CD4-positive, CD25-positive, alpha-beta regulatory T cell (primary cell): ENCODE measurements around the gene PLCL1. TPM values are rescaled to one million over a fixed set of nuclear protein-coding genes. Genes with fewer than 3 reads are reported as not detected.
A peak's percentile ranks its signal among the peaks of the same experiment; 100 is the strongest.

Experiments used
- ATAC-seq, 2 donors: fragments of 150-1000 bp; cut with Tn5 transposase; one replicate each; pipeline ENCODE4 v1.10.0; 2021; ENCODE audit warnings: low read depth in 2 of 2, moderate number of reproducible peaks in 2 of 2, moderate library complexity in 1 of 2
- DNase-seq, 3 donors: peaks; one replicate each; pipeline versions ENCODE4 v3.0.0 to v3.0.0-alpha.2; 2012 to 2022; ENCODE audit warnings: mixed read lengths in 1 of 3
- H3K27ac ChIP-seq: one replicate; pipeline ENCODE4 v1.7.0; 2013; ENCODE audit warnings: mild to moderate bottlenecking, low read length; ENCODE audit not compliant: insufficient read depth, poor library complexity, severe bottlenecking
- H3K27me3 ChIP-seq: one replicate; pipeline ENCODE4 v1.7.0; 2013; ENCODE audit warnings: low read length; ENCODE audit not compliant: control insufficient read depth, insufficient read depth
- H3K36me3 ChIP-seq: one replicate; pipeline ENCODE4 v1.7.0; 2013; ENCODE audit warnings: mild to moderate bottlenecking, low read length, moderate library complexity; ENCODE audit not compliant: control insufficient read depth, insufficient read depth
- H3K4me1 ChIP-seq: 2 replicates; pipeline ENCODE4 v1.7.0; 2013; ENCODE audit warnings: mild to moderate bottlenecking, low read length; ENCODE audit not compliant: insufficient read depth, control insufficient read depth, poor library complexity, severe bottlenecking
- H3K4me3 ChIP-seq: one replicate; pipeline ENCODE4 v1.7.0; 2013; ENCODE audit warnings: low read depth, mild to moderate bottlenecking, low read length, moderate library complexity
- H3K9me3 ChIP-seq, 2 experiments: 1 replicate in 1 of 2; 2 replicates in 1 of 2; pipeline ENCODE4 v1.7.0; 2013; ENCODE audit warnings: low read length in 2 of 2, mild to moderate bottlenecking in 1 of 2, moderate library complexity in 1 of 2; ENCODE audit not compliant: control insufficient read depth in 2 of 2
- H3K27ac Mint-ChIP-seq, 3 donors: one replicate each; pipeline ENCODE4 v1.8.0; 2020 to 2022; ENCODE audit warnings: mild to moderate bottlenecking in 3 of 3, mixed read lengths in 3 of 3, moderate library complexity in 2 of 3
- H3K27me3 Mint-ChIP-seq: one replicate; pipeline ENCODE4 v1.8.0; 2022; ENCODE audit warnings: mild to moderate bottlenecking, mixed read lengths
- H3K36me3 Mint-ChIP-seq: one replicate; pipeline ENCODE4 v1.8.0; 2020; ENCODE audit warnings: mixed read lengths
- H3K4me1 Mint-ChIP-seq, 4 donors: one replicate each; pipeline ENCODE4 v1.8.0; 2020 to 2022; ENCODE audit warnings: mixed read lengths in 4 of 4, mild to moderate bottlenecking in 1 of 4
- H3K4me3 Mint-ChIP-seq, 4 donors: one replicate each; pipeline ENCODE4 v1.8.0; 2020 to 2022; ENCODE audit warnings: mild to moderate bottlenecking in 4 of 4, mixed read lengths in 4 of 4, moderate library complexity in 3 of 4
- H3K9me3 Mint-ChIP-seq, 7 donors: one replicate each; pipeline ENCODE4 v1.8.0; 2020 to 2022; ENCODE audit warnings: mixed read lengths in 7 of 7, mild to moderate bottlenecking in 3 of 7, moderate library complexity in 2 of 7
- polyA plus RNA-seq, 4 donors: library from polyadenylated mRNA; unstranded; fragments of 300-500 nt; fragmentation: Illumina TruSeq; gene quantifications; one replicate each; pipeline ENCODE4 v1.2.3, GENCODE V29; 2021
- total RNA-seq: library from RNA; stranded (reverse); gene quantifications from one replicate; pipeline ENCODE4 v1.2.3, GENCODE V29; 2022

PLCL1 gene
- total and polyA plus RNA-seq, 5 donors from 2014 or later, result 17.3 to 37.8 (median 19.2) TPM

DNA sequence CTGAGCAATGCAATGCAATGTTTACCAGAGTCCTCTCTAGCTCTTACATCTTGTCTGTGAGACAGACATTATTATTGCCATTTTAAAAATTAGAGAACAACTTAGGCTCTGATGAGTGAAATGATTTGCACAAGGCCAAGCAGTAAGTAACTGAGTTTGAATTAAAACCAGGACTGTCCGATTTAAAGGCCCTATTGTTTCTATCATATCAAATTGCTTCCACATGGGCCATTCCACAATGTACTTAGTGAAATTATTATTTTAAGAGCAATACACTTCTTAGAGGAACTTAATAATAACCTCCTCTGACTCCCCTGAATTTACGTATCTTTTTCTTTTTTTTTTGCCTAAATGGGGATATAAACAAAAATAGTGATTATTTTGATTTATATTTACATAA, 64.6 kb downstream of the PLCL1 start:
- no peaks in the 10 kb centered on the region for H3K9me3 Mint-ChIP-seq
- peaks cover 32 to 85% (median 66%) of the 10 kb centered on the region in 4 donors for H3K4me1 Mint-ChIP-seq
- H3K4me1 ChIP-seq, result peaks cover 70% of the 10 kb centered on the region
- ATAC-seq (no peak), DNase-seq (no peak)
- H3K4me3 Mint-ChIP-seq, result peak overlapping the region; percentile 61 to 89 (median 82)
- H3K27me3 Mint-ChIP-seq, result no peaks in the 10 kb centered on the region
- H3K36me3 Mint-ChIP-seq, result peaks cover 9% of the 10 kb centered on the region
- no peaks in the 10 kb centered on the region for H3K27me3 ChIP-seq
- H3K27ac Mint-ChIP-seq, result peak overlapping the region; percentile 94 to 99 (median 96)
- H3K9me3 ChIP-seq, result no peaks in the 10 kb centered on the region
- no peaks in the 10 kb centered on the region for H3K36me3 ChIP-seq
- peak overlapping the region; percentile 88 for H3K27ac ChIP-seq
- H3K4me3 ChIP-seq, result peak overlapping the region; percentile 77

DNA sequence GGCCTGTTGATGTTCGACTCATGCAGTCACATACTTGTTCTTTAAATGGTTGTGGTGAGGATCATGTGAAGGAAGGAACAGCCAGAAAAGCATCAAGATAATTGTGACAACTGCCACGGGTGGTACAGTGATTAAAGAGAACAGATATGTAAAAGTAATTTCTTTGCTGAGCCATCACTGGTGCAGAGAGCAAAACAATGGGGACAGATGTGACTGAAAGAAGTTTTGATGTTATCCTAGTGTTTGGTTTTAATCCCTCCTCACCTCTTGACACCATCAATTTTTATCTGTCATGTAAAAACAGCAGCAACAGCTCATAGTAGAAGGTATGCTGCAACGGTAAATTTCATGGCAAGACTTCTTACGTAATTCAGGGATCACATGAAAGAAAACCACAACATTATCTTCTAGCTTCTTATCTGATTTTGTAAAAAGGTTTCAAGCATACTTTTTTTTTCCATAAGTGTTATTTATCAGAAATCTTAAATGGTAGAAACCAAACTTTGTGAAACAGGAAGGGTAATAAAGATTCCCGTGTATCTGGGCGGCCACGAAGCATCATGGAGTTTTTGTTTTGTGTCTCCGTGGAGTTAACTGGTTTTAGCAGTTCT, 65.2 kb downstream of the PLCL1 start:
- DNase-seq (peak; percentile 44 to 83 (median 78)), ATAC-seq (peak; percentile 78 to 83)
- Histone ChIP-seq H3K4me3 (peak overlapping the region; percentile 77), H3K4me1 (peaks cover 69% of the 10 kb centered on the region), H3K27ac (peak overlapping the region; percentile 88), H3K9me3 (no peaks in the 10 kb centered on the region), H3K27me3 (no peaks in the 10 kb centered on the region), H3K36me3 (no peaks in the 10 kb centered on the region)
- Mint-ChIP-seq H3K4me3 (peak overlapping the region; percentile 61 to 89 (median 82)), H3K27ac (peak overlapping the region; percentile 94 to 99 (median 96)), H3K9me3 (no peaks in the 10 kb centered on the region), H3K4me1 (peaks cover 29 to 80% (median 62%) of the 10 kb centered on the region in 4 donors), H3K36me3 (peaks cover 9% of the 10 kb centered on the region), H3K27me3 (no peaks in the 10 kb centered on the region)

DNA sequence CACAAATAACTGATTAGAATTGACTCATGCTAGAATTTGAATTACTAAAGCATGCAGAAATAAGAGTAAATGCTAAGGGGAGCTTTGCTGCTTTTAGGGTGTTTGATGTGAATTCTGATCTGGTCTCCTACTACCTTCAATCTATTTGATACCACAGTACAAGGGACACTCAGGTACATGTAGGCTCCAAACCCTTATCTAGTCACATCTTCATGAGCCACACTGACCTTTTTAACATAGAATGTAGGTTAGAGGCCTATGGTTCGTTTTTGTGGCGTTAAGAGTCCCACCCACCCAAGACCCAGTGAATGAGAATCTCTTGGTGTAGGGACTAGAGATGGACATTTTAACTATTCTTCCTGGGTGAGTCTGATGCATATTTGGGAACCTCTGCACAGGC, 65.7 kb downstream of the PLCL1 start:
- DNase-seq (no peak), ATAC-seq (peak in 1 of 2 donors; percentile 32)
- Mint-ChIP-seq H3K27me3 (no peaks in the 10 kb centered on the region), H3K9me3 (no peaks in the 10 kb centered on the region), H3K27ac (peak overlapping the region; percentile 94 to 99 (median 96)), H3K36me3 (peaks cover 8% of the 10 kb centered on the region), H3K4me3 (peak overlapping the region; percentile 61 to 89 (median 82)), H3K4me1 (peaks cover 27 to 78% (median 59%) of the 10 kb centered on the region in 4 donors)
- Histone ChIP-seq H3K27ac (peak overlapping the region; percentile 88), H3K4me1 (peaks cover 64% of the 10 kb centered on the region), H3K9me3 (no peaks in the 10 kb centered on the region), H3K27me3 (no peaks in the 10 kb centered on the region), H3K36me3 (no peaks in the 10 kb centered on the region), H3K4me3 (peak overlapping the region; percentile 77)

DNA sequence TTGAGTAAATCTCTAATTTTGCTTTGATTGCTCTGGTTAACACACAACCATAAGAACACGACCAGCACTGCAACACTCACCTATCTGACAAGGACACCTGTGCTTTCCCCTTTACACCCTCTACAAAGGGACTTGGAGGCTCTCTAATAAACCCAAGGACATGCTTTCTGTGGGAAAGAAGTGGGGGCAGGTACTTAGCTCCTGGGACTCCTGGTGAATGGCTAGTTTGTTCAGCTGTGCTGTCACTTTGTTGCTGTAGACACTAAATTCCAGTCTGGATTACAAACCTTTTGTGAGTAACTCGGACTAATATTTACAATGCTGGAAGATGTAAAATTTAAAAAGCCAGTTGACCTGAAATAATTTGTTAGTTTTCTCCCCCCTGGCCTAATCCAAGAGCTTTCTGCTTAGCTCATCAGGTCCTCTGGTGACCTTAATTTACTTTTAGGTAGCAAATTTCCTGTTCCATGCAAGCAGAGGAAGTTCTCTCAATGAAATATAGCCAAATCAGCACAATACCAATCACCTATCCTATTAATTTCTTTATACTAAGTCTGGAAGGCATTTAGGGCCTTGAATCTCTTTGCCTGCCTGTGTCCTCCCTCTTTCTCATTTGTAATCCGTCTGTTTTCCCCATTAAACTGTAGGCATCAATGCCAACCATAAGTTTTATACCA, 67.5 kb downstream of the PLCL1 start:
- DNase-seq, result no peak
- Mint-ChIP-seq H3K9me3 (no peaks in the 10 kb centered on the region), H3K27ac (peak overlapping the region; percentile 81 to 99 (median 94)), H3K27me3 (no peaks in the 10 kb centered on the region), H3K4me3 (peak overlapping the region; percentile 36 to 83 (median 48)), H3K36me3 (peaks cover 6% of the 10 kb centered on the region), H3K4me1 (peaks cover 40 to 86% (median 65%) of the 10 kb centered on the region in 4 donors)
- H3K9me3 ChIP-seq, result no peaks in the 10 kb centered on the region
- H3K4me1 ChIP-seq, result peaks cover 65% of the 10 kb centered on the region
- ATAC-seq, result no peak
- H3K36me3 ChIP-seq, result no peaks in the 10 kb centered on the region
- no peaks in the 10 kb centered on the region for H3K27me3 ChIP-seq
- H3K27ac ChIP-seq, result no peak overlapping the region
- peak overlapping the region; percentile 4 for H3K4me3 ChIP-seq

DNA sequence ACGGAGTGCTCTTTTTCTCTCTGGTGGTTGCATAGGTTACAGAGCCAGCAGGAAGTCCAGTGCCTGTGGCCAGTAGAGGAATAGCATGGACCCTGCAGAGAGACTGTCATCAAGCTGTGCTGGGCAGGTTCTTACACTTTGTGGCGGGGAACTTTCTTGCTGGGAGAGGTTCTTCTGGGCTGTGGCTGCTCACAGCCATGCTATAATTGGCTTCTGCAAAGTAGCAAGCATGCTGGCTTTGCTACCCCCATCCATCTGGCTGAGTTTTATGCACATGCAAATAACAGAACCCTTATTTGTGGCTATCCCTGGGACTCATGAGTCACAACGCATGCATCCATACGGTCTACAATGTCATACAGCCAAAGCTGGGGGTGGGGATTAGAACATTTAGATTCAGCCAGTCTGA, 68.9 kb downstream of the PLCL1 start:
- peaks cover 35 to 86% (median 62%) of the 10 kb centered on the region in 4 donors for H3K4me1 Mint-ChIP-seq
- Histone ChIP-seq H3K27ac (no peak overlapping the region), H3K4me3 (peak overlapping the region; percentile 3), H3K4me1 (peaks cover 51% of the 10 kb centered on the region), H3K9me3 (no peaks in the 10 kb centered on the region), H3K27me3 (no peaks in the 10 kb centered on the region), H3K36me3 (no peaks in the 10 kb centered on the region)
- H3K27me3 Mint-ChIP-seq, result no peaks in the 10 kb centered on the region
- H3K9me3 Mint-ChIP-seq, result no peaks in the 10 kb centered on the region
- H3K36me3 Mint-ChIP-seq, result peaks cover 3% of the 10 kb centered on the region
- DNase-seq, result no peak
- H3K27ac Mint-ChIP-seq, result no peak overlapping the region
- no peak overlapping the region for H3K4me3 Mint-ChIP-seq
- ATAC-seq, result no peak

DNA sequence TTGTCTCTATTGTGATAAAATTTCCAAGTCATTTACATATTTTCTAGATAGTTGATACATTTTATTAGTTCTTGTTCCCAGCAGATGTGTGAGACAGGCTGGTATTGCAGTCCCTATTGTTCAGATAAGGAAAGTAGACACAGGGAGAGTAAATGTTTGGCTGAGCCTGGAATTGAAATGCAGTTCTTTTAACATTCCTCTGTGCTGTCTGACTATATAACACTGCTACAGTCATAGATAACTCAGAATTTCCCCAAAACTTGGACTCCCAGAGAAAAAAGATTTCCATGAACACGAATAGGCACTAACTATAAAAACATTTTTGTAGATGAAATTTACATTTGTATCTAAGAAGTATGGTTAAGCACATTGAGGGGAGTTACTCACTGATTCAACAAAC, 71.4 kb downstream of the PLCL1 start:
- Histone ChIP-seq H3K4me3 (no peak overlapping the region), H3K36me3 (no peaks in the 10 kb centered on the region), H3K27ac (no peak overlapping the region), H3K4me1 (peaks cover 29% of the 10 kb centered on the region), H3K27me3 (no peaks in the 10 kb centered on the region), H3K9me3 (no peaks in the 10 kb centered on the region)
- Mint-ChIP-seq H3K4me1 (peaks cover 33 to 82% (median 55%) of the 10 kb centered on the region in 4 donors), H3K36me3 (peaks cover 1% of the 10 kb centered on the region), H3K9me3 (no peaks in the 10 kb centered on the region), H3K27ac (peak overlapping the region in 1 of 3 donors; percentile 44), H3K27me3 (no peaks in the 10 kb centered on the region), H3K4me3 (peak overlapping the region in 1 of 4 donors; percentile 21)
- ATAC-seq, result no peak
- DNase-seq, result no peak

DNA sequence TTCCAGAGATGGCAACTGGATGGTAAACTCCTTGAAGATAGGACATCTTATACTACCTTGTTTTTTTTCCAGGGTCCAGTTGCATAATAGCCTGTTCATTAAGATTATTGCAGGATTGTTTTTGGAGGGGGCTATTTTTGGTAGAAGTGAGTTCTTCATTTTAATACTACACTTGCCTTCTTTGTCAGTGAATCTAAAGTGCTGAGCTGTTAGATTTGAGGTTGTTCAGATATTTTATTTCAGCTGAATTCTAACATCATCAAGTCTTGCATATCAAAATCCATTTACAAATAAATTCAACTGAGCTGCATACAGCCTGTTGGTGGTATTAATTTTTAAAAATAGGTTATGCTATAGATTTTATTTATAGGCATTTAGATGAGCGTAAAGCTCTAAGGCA, 72.1 kb downstream of the PLCL1 start:
- Mint-ChIP-seq H3K27me3 (no peaks in the 10 kb centered on the region), H3K9me3 (no peaks in the 10 kb centered on the region), H3K27ac (no peak overlapping the region), H3K4me1 (peaks cover 33 to 78% (median 53%) of the 10 kb centered on the region in 4 donors), H3K4me3 (no peak overlapping the region), H3K36me3 (peaks cover 7% of the 10 kb centered on the region)
- Histone ChIP-seq H3K27me3 (no peaks in the 10 kb centered on the region), H3K36me3 (no peaks in the 10 kb centered on the region), H3K4me3 (no peak overlapping the region), H3K4me1 (peaks cover 25% of the 10 kb centered on the region), H3K9me3 (no peaks in the 10 kb centered on the region), H3K27ac (no peak overlapping the region)
- no peak for ATAC-seq
- no peak for DNase-seq
